ENCODE results near the gene KIAA0753. TPM values are rescaled to one million over a fixed set of nuclear protein-coding genes. Genes with fewer than 3 reads are reported as not detected.

KIAA0753 gene
- total RNA-seq, 1 experiment from 2014 or later = 13.0 TPM

- ChIA-PET POLR2A (no interaction called here), CTCF (no interaction called here)
- H3K27ac ChIP-seq (ENCODE audit: low read length) = no peak overlapping the region
- ATAC-seq (no peak), DNase-seq (ENCODE audit: low read depth, low spot score) (no peak)
- no peaks in the 10 kb centered on the region for H3K4me1 ChIP-seq (ENCODE audit: control insufficient read depth, insufficient read depth, low read length)
- H3K27me3 ChIP-seq (ENCODE audit: control insufficient read depth, insufficient read depth, low read length) = no peaks in the 10 kb centered on the region
- H3K36me3 ChIP-seq (ENCODE audit: control insufficient read depth, insufficient read depth, low read length) = peaks cover 4% of the 10 kb centered on the region; the same call in 1 of the 2 replicates
- H3K4me3 ChIP-seq (ENCODE audit: low read depth in 2 of 2, low read length in 2 of 2) = no peak overlapping the region
- no TSS peak for BruUV-seq (replicated peaks)
- no peaks in the 10 kb centered on the region for H3K9me3 ChIP-seq (ENCODE audit: control insufficient read depth, insufficient read depth, low read depth, low read length)
- intact Hi-C loops (cut with micrococcal nuclease; ENCODE audit: unreplicated experiment) = no loop called here
- TF ChIP-seq TCF7L2 (IDR thresholded peaks at IDR 0.05; ENCODE audit: low read depth, low read length) = no peak
- no peak for TF ChIP-seq SIN3A (IDR thresholded peaks at IDR 0.05; ENCODE audit: borderline replicate concordance, insufficient read depth, low read depth, low read length)
- no peak for TF ChIP-seq POLR2AphosphoS5 (IDR thresholded peaks at IDR 0.05; ENCODE audit: low read depth, low read length)
- TF ChIP-seq REST (IDR thresholded peaks at IDR 0.05; ENCODE audit: insufficient read depth in 1 of 2, low read depth in 2 of 2, low read length in 1 of 2) = no peak
- TF ChIP-seq CTCF (IDR thresholded peaks at IDR 0.05) = no peak
- in situ Hi-C loops (cut with HindIII; ENCODE audit: low pct_unique_long_range_greater_than_20kb, low sequenced_read_pairs) = no loop called here
Measured at GRCh38 chr17:6577686-6578263, 62.7 kb downstream of the KIAA0753 start.

- in situ Hi-C loops (cut with HindIII; ENCODE audit: low pct_unique_long_range_greater_than_20kb, low sequenced_read_pairs) (no loop called here), intact Hi-C loops (cut with micrococcal nuclease; ENCODE audit: unreplicated experiment) (no loop called here)
- POLR2A ChIA-PET = interaction anchor here (0.7 kb wide), 1 partner anchor 133 kb away, joined by 9 read pairs; no protein-coding TSS in a partner anchor
- H3K4me3 ChIP-seq (ENCODE audit: low read depth in 2 of 2, low read length in 2 of 2) = no peak overlapping the region
- no TSS peak for BruUV-seq (replicated peaks)
- no peaks in the 10 kb centered on the region; the same call in 1 of the 2 replicates for H3K36me3 ChIP-seq (ENCODE audit: control insufficient read depth, insufficient read depth, low read length)
- H3K27ac ChIP-seq (ENCODE audit: low read length) = no peak overlapping the region
- H3K27me3 ChIP-seq (ENCODE audit: control insufficient read depth, insufficient read depth, low read length) = no peaks in the 10 kb centered on the region
- ATAC-seq (no peak), DNase-seq (ENCODE audit: low read depth, low spot score) (no peak)
- TF ChIP-seq REST (IDR thresholded peaks at IDR 0.05; ENCODE audit: insufficient read depth in 1 of 2, low read depth in 2 of 2, low read length in 1 of 2) = no peak
- no peak for TF ChIP-seq POLR2AphosphoS5 (IDR thresholded peaks at IDR 0.05; ENCODE audit: low read depth, low read length)
- no peak for TF ChIP-seq SIN3A (IDR thresholded peaks at IDR 0.05; ENCODE audit: borderline replicate concordance, insufficient read depth, low read depth, low read length)
- no peak for TF ChIP-seq TCF7L2 (IDR thresholded peaks at IDR 0.05; ENCODE audit: low read depth, low read length)
- TF ChIP-seq CTCF (IDR thresholded peaks at IDR 0.05) = no peak
- H3K9me3 ChIP-seq (ENCODE audit: control insufficient read depth, insufficient read depth, low read depth, low read length) = no peaks in the 10 kb centered on the region
- CTCF ChIA-PET = no interaction called here
- no peaks in the 10 kb centered on the region for H3K4me1 ChIP-seq (ENCODE audit: control insufficient read depth, insufficient read depth, low read length)
Measured at GRCh38 chr17:6576038-6576785, 64.3 kb downstream of the KIAA0753 start.

All from Panc1 (cell line).